Activated CD8-positive, alpha-beta memory T cell treated with anti-CD3 and anti-CD28 coated beads, Interleukin-2, amount 50 U/mL, for 1 hour (primary cell): Measurements from ENCODE around the gene C4BPB.
A peak's percentile ranks its signal among the peaks of the same experiment; 100 is the strongest.
"Not testable (repeated sequence)": the region's sequence is repeated elsewhere in the genome, so short reads cannot be mapped to it uniquely, and the experiment has no call there.

Experiments
- DNase-seq: peaks from one replicate; pipeline ENCODE4 v3.0.0-alpha.2; 2020; ENCODE audit errors: extremely low read depth

The C4BPB gene, protein sequence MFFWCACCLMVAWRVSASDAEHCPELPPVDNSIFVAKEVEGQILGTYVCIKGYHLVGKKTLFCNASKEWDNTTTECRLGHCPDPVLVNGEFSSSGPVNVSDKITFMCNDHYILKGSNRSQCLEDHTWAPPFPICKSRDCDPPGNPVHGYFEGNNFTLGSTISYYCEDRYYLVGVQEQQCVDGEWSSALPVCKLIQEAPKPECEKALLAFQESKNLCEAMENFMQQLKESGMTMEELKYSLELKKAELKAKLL

GRCh38 chr1:207088701-207089626 is at the start of gene C4BPB:
Gene C4BPB, plus strand, starts transcription at chr1:207088860. Its CDS starts 672 bp downstream, at chr1:207089532.
- DNase-seq = no peak

- no peak for DNase-seq
These were observed 49.1 kb upstream of the C4BPB start for GRCh38 chr1:207039380-207040180.

- no peak for DNase-seq
These were observed 48.5 kb upstream of the C4BPB start for GRCh38 chr1:207040181-207040533.

DNA sequence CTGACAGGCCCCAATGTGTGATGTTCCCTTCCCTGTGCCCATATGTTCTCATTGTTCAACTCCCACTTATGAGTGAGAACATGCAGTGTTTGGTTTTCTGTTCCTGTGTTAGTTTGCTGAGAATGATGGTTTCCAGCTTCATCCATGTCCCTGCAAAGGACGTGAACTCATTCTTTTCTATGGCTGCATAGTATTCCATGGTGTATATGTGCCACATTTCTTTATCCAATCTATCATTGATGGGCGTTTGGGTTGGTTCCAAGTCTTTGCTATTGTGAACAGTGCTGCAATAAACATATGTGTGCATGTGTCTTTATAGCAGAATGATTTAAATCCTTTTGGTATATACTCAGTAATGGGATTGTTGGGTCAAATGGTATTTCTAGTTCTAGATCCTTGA is 47.3 kb upstream of the C4BPB start:
- not testable (repeated sequence) for DNase-seq

DNA sequence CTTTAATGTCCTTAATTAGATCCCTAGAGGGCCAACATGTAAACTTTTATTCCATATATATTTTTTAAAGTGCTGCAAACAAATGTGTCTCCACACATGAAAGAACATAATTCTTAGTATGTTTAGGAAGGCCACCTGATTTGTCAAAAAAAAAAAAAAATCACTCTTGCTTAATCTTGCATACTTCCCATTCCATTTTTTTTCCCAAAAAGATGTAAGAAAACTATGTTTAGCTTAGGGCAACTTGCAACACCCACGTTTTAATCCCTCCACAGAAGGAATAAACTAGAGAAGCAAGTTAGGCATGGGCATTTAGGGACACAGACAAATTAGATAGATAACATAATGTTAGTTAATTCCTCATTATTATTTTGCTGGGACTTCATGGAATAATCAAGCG is 43.2 kb upstream of the C4BPB start:
- DNase-seq = no peak

- DNase-seq = no peak
These were observed 41.2 kb upstream of the C4BPB start for GRCh38 chr1:207047505-207047904.

DNA sequence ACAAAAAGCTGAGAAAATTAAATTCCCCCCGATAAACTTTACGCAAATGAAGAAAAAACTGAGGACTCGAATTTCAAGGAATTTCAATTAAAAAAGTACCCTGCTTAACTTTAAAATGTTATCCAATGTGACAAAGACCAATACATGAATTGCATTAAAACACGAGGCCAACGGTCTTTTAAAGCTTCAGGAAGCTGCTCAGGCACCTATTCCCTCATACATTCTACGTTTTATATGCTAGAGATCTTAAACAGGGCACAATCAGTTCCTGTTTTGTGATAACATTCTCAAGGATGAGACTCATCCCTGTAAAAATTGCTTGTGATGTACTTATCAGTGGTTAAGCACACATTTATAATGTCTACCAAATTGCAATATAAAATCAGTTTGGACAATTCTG is 40.6 kb upstream of the C4BPB start:
- no peak for DNase-seq

- no peak for DNase-seq
These were observed 39.6 kb upstream of the C4BPB start for GRCh38 chr1:207049054-207049453.

GRCh38 chr1:207049514-207049913 is 39.1 kb upstream of the C4BPB start:
- DNase-seq = no peak

DNA sequence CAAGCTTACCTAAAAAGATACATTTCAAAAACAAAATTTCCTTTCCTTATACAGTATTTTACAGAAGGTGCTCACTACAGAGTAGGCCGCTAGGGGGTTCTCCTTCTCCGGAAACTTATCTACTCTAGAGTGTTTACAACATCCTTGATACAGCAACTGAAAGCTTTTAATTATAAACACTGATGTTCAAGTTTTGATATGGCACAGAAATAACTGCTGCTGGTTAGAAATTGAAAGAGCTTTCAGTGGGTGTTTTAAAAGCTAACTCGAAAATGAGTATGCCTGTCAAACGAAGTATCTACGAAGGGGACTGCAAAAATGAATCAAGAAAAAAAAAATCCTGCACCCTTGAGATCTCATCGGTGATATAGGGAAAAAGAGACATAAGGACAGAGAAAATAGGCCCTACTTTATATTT is 38.7 kb upstream of the C4BPB start:
- DNase-seq = no peak

DNA sequence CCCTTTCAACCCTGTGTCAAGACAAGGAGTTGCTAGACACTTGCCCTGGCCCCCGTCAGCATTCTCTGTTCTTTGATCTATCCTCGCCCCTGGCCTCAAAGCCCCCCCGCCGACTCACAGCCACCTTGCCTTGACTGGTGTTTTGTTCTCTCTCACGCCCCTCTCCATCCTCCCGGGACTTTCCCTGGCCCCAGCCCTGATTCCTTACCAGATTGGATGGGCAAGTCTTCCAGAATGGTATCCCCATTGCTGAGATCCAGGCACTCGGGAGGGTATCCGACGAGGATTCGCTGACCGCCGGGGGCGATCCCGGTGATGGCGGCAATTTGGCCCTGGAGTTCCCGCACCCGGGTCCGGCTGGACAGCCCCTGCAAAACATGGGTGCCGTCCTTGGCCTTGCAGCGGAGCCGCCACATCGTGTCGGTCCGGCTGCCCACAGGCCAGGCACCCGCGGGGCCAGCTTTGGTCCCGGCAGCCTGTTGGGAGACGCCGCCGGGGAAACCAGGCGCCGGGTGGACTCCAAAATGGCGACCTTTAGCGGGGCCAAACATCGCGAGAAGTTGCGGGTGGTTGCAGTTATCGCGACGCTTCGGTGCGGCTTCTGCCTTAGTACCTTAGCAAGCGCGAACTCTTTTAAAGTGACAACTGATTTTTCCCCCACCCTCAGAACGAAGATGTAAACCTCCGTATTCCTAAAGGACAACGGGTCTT is 38.0 kb upstream of the C4BPB start:
- peak; percentile 84 for DNase-seq

GRCh38 chr1:207051191-207051943 is 37.3 kb upstream of the C4BPB start, which contains the start of gene YOD1:
Gene YOD1, minus strand, starts transcription at chr1:207051208. Its CDS starts 178 bp downstream, at chr1:207051030.
- DNase-seq = no peak

DNA sequence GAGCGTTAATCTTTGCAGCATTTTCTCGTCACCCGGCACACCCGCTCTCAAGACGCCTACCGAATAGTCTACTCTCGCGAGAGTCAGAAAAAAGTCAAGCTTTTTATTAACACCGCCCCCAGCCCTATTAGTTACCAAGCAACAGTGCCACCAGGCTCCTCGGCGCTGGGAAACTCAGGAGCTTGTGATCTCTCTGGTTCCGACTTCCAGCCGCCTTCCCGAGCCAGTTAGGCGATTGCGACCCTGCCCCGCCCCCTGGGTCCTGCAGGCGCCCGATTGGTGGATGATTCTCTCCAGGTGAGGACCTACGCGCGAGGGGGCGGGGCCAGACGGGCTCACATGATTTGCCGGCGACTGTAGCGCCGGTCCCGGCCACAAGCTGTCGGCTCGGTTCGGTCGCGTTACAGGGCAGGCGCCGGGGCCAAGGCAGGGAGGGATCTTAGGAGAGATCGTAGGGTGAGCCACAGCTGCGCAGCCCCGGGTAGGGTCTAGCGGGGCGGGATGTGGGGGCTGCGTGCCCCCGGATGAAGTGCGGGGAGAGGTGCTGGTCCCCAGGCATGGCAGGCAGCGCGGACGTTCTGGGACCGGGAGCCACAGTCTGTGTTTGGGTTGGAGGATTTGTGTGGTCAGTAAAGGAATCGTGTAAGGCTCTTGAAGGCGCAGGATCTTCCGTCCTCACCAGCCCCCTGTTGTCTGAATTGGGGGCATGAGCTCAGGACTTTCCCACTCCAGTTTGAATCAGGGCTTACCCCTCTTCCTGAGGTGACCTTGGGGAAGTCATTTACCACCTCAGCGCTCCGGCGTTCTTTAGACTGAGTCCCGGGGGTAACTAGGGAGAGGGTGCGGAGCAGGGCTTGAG is 35.5 kb upstream of the C4BPB start, which contains the start of gene PFKFB2:
PFKFB2 (plus strand) TSS at position 365 of the 859 bp plus-strand sequence. CDS start 1,443 bp downstream, outside the sequence.
- DNase-seq = peak; percentile 94

- no peak for DNase-seq
These were observed 34.2 kb upstream of the C4BPB start for GRCh38 chr1:207054491-207054890.

DNA sequence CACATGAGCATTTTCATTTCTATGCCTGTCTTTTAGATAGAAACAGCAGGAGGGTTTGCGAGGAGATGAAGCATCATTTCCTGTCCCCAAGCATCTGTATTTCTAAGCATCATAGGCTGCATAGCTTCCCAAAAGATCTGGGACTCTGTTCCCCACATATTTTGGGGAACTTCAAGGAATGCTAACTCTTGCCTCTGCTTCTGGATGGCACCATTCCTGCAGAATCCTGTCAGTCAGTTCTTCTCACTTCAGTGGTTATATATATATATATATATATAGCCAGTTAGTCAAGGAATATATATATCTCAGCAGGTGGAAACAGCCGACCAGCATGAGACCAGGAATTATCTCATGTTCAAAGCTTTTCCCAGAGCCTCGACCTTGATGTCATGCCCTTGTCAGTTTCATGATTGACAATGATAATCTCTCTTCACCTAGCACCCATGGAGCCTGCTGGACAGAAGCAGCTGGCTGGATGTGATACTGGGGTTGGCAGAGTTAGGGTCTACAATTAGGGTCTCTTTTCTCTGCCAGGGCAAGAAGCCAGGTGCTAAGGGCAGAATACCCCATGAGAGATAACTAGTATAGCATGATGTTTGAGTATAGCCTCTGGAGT is 33.2 kb upstream of the C4BPB start:
- DNase-seq = no peak

- DNase-seq = no peak
These were observed 32.0 kb upstream of the C4BPB start for GRCh38 chr1:207056673-207057072.

GRCh38 chr1:207058252-207058651 is 30.4 kb upstream of the C4BPB start:
- no peak for DNase-seq

DNA sequence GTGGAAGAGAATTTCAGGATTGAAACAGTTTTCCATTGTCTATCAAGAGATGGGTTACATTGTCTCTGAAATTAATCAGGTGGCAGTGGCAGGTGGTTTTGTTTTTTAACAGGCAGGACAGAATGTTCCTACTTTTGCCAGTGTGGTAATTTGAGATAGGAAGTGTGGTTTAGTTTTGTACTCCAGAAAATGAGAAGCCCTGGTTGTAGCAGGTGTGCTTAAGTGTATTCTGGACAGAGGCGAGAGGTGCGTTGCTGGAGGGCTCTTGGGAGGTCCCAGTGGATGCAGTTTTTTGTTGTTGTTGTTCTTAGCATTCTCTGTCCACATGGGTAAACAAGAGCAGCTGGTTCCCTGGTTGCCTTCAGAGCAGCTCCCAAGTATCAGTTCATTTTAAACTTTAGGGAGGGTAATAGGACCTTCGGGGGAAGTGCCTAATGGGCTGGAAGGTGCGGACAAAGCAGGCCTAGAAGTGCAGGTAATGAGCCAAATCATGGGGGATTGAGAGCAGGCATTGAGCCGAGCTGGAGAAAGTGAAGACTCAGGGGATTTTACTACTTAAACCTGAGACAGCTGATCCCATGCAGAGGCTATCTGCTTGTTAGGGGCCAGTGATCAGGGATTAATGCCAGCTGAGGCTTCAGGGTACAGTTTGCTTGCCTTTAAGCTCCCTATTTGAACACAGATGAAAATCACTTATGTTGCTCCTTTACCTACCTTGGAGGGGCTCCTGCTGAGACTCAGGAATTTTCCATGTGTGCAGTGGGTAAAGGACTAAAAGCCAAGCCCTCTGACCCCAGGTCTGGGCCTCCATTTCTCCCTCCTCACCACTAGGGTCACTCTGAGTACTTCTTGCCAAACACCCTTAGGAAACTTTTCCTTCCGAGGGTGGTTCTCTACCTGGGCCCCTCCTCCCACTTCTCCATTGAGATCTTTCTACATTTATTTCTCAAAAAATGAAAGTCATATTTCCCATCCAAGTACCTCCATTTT is 29.5 kb upstream of the C4BPB start:
- no peak for DNase-seq
